ENCODE measurements around the gene FOXF1. TPM values are rescaled to one million over a fixed set of nuclear protein-coding genes. Genes with fewer than 3 reads are reported as not detected.

Gene FOXF1
- total and polyA plus RNA-seq, 2 of the 13 experiments (the other 11 are each of a cell fraction or from before 2014, with no cell fraction given), result not detected

- ChIA-PET POLR2A (interaction anchor here (0.8 kb wide), 1 partner anchor 13 kb away, joined by 3 read pairs; no protein-coding TSS in a partner anchor), CTCF (ENCODE audit: low intra/inter-chr PET ratio, low total read pairs) (interaction anchor here (1.8 kb wide), 1 partner anchor 9 kb away, joined by 7 read pairs; no protein-coding TSS in a partner anchor)
- Histone ChIP-seq H3K4me1 (ENCODE audit: insufficient read depth, low read length) (peaks cover 15% of the 10 kb centered on the region), H3K27me3 (ENCODE audit: control insufficient read depth in 1 of 2, insufficient read depth in 2 of 2, low read length in 2 of 2) (peaks cover 0 to 6% of the 10 kb centered on the region in 2 experiments; a peak in 2 of 5 replicates), H3K4me2 (ENCODE audit: low read depth, low read length) (peak overlapping the region; percentile 89), H3K9me3 (ENCODE audit: low read length) (no peaks in the 10 kb centered on the region), H3K9ac (ENCODE audit: insufficient read depth, low read depth, low read length) (peak overlapping the region; percentile 91), H2AFZ (ENCODE audit: low read length) (no peak overlapping the region), H3K27ac (ENCODE audit: extremely low read length, insufficient read depth, low read length) (peak overlapping the region; percentile 64), H3K36me3 (replicated peaks in 1 of 2; ENCODE audit: control insufficient read depth in 1 of 2, insufficient read depth in 2 of 2, low read length in 2 of 2) (peaks cover 4 to 24% of the 10 kb centered on the region in 2 experiments; a peak in 4 of 5 replicates), H3K79me2 (ENCODE audit: insufficient read depth, low read length) (peaks cover 9% of the 10 kb centered on the region), H4K20me1 (ENCODE audit: insufficient read depth, low read length) (no peaks in the 10 kb centered on the region), H3K4me3 (replicated peaks in 1 of 3; ENCODE audit: insufficient read depth in 1 of 3, low read depth in 2 of 3, low read length in 3 of 3) (peak overlapping the region; percentile 80 to 94 (median 94))
- no peak for ATAC-seq
- no peak for DNase-seq (ENCODE audit: low spot score)
- intact Hi-C loops (cut with micrococcal nuclease; ENCODE audit: unreplicated experiment) (no loop called here), in situ Hi-C loops (cut with HindIII; ENCODE audit: extremely low pct_ligation_motif_present, low pct_unique_long_range_greater_than_20kb) (no loop called here)
- BruUV-seq (replicated peaks), result TSS peak; percentile 76
- FAIRE-seq, result no peak
- WGBS (ENCODE audit: low lambda C conversion rate), result 11% methylated on average over 10 of the region's 10 CpGs
- TF ChIP-seq KDM2A (CRISPR knock-in tag; IDR thresholded peaks at IDR 0.05; ENCODE audit: borderline replicate concordance, low read depth), result no peak
- TF ChIP-seq ZNF589 (CRISPR knock-in tag; conservative IDR thresholded peaks at IDR 0.05), result 0 out of 2 replicates have a peak, but pooled peaks have one; percentile 51
- TF ChIP-seq HES4 (CRISPR knock-in tag; IDR thresholded peaks at IDR 0.05; ENCODE audit: borderline replicate concordance), result no peak
- TF ChIP-seq AGO2 (optimal IDR thresholded peaks at IDR 0.05; ENCODE audit: low read depth, low read length), result no peak
- TF ChIP-seq CBX2 (IDR thresholded peaks at IDR 0.05; ENCODE audit: low read depth, low read length), result no peak
- no peak for TF ChIP-seq CBX2 (CRISPR knock-in tag; IDR thresholded peaks at IDR 0.05; ENCODE audit: low read depth)
- no peak for TF ChIP-seq REST (IDR thresholded peaks at IDR 0.05; ENCODE audit: borderline replicate concordance in 1 of 2, low read depth in 1 of 2, low read length in 2 of 2)
- TF ChIP-seq NFAT5 (CRISPR knock-in tag; IDR thresholded peaks at IDR 0.05), result peak; percentile 15; the same call in 1 of the 2 replicates
- no peak for TF ChIP-seq THAP8 (CRISPR knock-in tag; IDR thresholded peaks at IDR 0.05; ENCODE audit: borderline replicate concordance)
- TF ChIP-seq EHMT2 (IDR thresholded peaks at IDR 0.05; ENCODE audit: borderline replicate concordance, low read depth, low read length), result no peak
- no peak for TF ChIP-seq RORA (CRISPR knock-in tag; IDR thresholded peaks at IDR 0.05)
Measured at GRCh38 chr16:86554599-86554916, 44.2 kb downstream of the FOXF1 start.

Data from HepG2 (cell line).